Nephron progenitor cell (in vitro differentiated cells): ENCODE data around the gene SLCO2A1.

Source experiments
- DNase-seq: peaks from one replicate; pipeline ENCODE4 v3.0.0; 2021
- H3K27ac Mint-ChIP-seq: 2 replicates; pipeline ENCODE4 v1.8.0; 2021; ENCODE audit warnings: mild to moderate bottlenecking, moderate library complexity, mixed read lengths
- H3K27me3 Mint-ChIP-seq: 2 replicates; pipeline ENCODE4 v1.8.0; 2021; ENCODE audit warnings: mild to moderate bottlenecking, low read depth, mixed read lengths; ENCODE audit not compliant: poor library complexity
- H3K36me3 Mint-ChIP-seq: 2 replicates; pipeline ENCODE4 v1.8.0; 2021; ENCODE audit warnings: low read depth, mixed read lengths
- H3K4me1 Mint-ChIP-seq: 2 replicates; pipeline ENCODE4 v1.8.0; 2021; ENCODE audit warnings: mixed read lengths
- H3K4me3 Mint-ChIP-seq: 2 replicates; pipeline ENCODE4 v1.8.0; 2021; ENCODE audit warnings: mild to moderate bottlenecking, moderate library complexity, mixed read lengths
- H3K9me3 Mint-ChIP-seq: 2 replicates; pipeline ENCODE4 v1.8.0; 2021; ENCODE audit warnings: mild to moderate bottlenecking, moderate library complexity, mixed read lengths
- CTCF ChIP-seq: fragments of 200-600 bp; sonication (generic); IDR thresholded peaks from 2 replicates; pipeline ENCODE4 v1.5.0; 2021; ENCODE audit warnings: antibody characterized with exemption

The SLCO2A1 gene

DNA sequence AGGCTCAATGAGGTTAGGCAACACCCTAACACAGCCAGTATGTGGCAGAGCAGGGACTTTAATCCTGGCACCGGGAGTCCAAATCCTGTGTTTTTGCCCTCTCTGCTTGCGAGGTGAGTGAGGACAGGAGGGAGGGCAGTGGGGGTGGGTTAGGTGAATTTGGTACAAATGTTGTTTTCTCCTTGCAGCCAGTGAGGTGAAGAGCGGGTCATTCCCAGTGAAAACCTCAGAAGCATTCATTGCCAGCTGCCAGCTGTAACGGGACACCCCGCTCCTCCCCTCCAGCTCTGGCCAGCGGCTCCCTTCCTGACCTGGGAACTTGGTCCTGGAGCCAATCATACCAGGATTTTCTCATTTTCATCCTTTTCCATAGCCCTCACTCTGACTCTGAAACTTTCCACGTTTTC is 88.3 kb downstream of the SLCO2A1 start:
- H3K9me3 Mint-ChIP-seq, result no peaks in the 10 kb centered on the region
- peak overlapping the region; percentile 73 for H3K27ac Mint-ChIP-seq
- peaks cover 78% of the 10 kb centered on the region for H3K4me1 Mint-ChIP-seq
- no peak for TF ChIP-seq CTCF
- DNase-seq, result peak; percentile 57
- H3K27me3 Mint-ChIP-seq, result peaks cover 11% of the 10 kb centered on the region
- H3K36me3 Mint-ChIP-seq, result peaks cover 14% of the 10 kb centered on the region
- no peak overlapping the region for H3K4me3 Mint-ChIP-seq

GRCh38 chr3:133940536-133940935 is 89.2 kb downstream of the SLCO2A1 start:
- DNase-seq, result no peak
- no peak for TF ChIP-seq CTCF
- H3K4me3 Mint-ChIP-seq, result no peak overlapping the region
- no peak overlapping the region for H3K27ac Mint-ChIP-seq
- H3K27me3 Mint-ChIP-seq, result peaks cover 11% of the 10 kb centered on the region
- peaks cover 14% of the 10 kb centered on the region for H3K36me3 Mint-ChIP-seq
- H3K4me1 Mint-ChIP-seq, result peaks cover 70% of the 10 kb centered on the region
- H3K9me3 Mint-ChIP-seq, result no peaks in the 10 kb centered on the region

DNA sequence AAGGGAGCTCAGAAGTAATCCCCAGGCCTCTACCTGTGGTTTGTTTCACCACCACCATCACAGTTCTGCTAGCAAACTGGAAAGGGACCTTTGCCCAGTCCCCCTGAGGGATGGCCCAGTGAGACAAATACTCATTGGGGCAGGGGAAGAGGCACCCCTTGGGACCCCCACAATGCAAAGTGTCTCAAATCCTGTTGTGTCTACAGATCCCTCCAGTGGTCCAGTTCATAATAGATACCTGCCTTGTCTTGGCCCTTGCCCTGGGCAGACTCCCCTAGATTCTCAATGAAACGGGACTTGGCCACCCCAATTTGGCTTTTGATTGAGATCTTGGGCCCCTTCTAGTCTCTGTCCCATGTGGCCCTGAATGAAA is 90.3 kb downstream of the SLCO2A1 start:
- no peaks in the 10 kb centered on the region for H3K9me3 Mint-ChIP-seq
- DNase-seq, result no peak
- peaks cover 61% of the 10 kb centered on the region for H3K4me1 Mint-ChIP-seq
- no peak overlapping the region for H3K4me3 Mint-ChIP-seq
- no peak overlapping the region for H3K27ac Mint-ChIP-seq
- peaks cover 9% of the 10 kb centered on the region for H3K36me3 Mint-ChIP-seq
- no peak for TF ChIP-seq CTCF
- H3K27me3 Mint-ChIP-seq, result peaks cover 7% of the 10 kb centered on the region

- H3K27ac Mint-ChIP-seq, result no peak overlapping the region
- H3K36me3 Mint-ChIP-seq, result peaks cover 6% of the 10 kb centered on the region
- DNase-seq, result no peak
- peaks cover 57% of the 10 kb centered on the region for H3K4me1 Mint-ChIP-seq
- no peaks in the 10 kb centered on the region for H3K9me3 Mint-ChIP-seq
- no peak for TF ChIP-seq CTCF
- no peak overlapping the region for H3K4me3 Mint-ChIP-seq
- H3K27me3 Mint-ChIP-seq, result peaks cover 7% of the 10 kb centered on the region
Measured at GRCh38 chr3:133938770-133939462, 90.8 kb downstream of the SLCO2A1 start.

DNA sequence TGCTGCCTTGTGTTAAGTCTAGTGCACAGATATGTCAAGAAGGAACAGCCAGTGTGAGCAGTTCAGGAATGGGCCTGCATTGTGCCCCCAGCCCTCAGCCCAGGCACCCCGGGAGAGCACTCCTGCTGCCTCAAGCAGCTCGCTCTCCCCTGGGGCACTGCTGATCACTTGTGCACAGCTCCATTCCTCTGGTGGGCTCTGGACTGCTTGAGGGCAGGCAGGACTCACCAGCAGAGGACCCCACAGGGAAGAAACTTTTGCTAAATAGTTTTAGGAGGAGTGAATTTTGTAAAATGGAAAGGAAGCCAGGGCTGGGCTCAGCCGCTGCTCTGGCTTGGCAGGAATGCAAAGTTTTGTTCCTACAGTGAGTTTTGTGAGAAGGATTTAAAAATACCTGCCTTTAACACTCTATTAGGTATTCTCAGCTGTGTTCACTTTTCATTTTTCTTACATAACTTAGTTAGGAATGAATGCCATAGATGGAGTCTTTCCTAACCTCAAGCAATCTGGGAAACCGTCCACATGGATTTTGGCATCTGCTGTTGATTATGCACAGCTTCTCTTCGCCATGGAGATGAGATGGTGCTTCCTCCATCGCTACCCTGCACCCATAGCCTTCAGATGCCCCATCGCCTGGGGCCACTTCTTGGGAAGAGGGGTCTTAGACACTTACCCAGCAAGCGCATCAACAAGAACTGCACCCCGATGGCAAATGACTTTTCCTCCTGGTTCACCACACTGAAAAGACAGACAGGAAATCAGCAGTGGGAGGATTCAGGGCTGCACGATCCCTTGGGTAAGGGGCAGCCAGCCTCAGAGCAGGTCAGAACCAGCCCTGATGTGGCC is 91.7 kb downstream of the SLCO2A1 start:
- Mint-ChIP-seq H3K27me3 (peaks cover 7% of the 10 kb centered on the region), H3K36me3 (peaks cover 9% of the 10 kb centered on the region), H3K9me3 (no peaks in the 10 kb centered on the region), H3K27ac (no peak overlapping the region), H3K4me3 (no peak overlapping the region), H3K4me1 (peaks cover 55% of the 10 kb centered on the region)
- no peak for DNase-seq
- no peak for TF ChIP-seq CTCF
